IPS-15b (cell line): ENCODE measurements around the gene POGZ.
A peak's percentile ranks its signal among the peaks of the same experiment; 100 is the strongest.
"Not testable (repeated sequence)": the region's sequence is repeated elsewhere in the genome, so short reads cannot be mapped to it uniquely, and the experiment has no call there.

Source experiments
- H3K27me3 ChIP-seq: one replicate; pipeline ENCODE4 v1.6.1; 2013; ENCODE audit warnings: low read length; ENCODE audit not compliant: control insufficient read depth, insufficient read depth
- H3K36me3 ChIP-seq: one replicate; pipeline ENCODE4 v1.6.1; 2013; ENCODE audit warnings: low read length; ENCODE audit not compliant: control insufficient read depth, insufficient read depth
- H3K4me1 ChIP-seq: one replicate; pipeline ENCODE4 v1.6.1; 2013; ENCODE audit warnings: mild to moderate bottlenecking, low read length; ENCODE audit not compliant: control insufficient read depth, insufficient read depth
- H3K4me3 ChIP-seq: one replicate; pipeline ENCODE4 v1.5.1; 2013; ENCODE audit warnings: low read depth, low read length
- H3K9ac ChIP-seq: one replicate; pipeline ENCODE4 v1.6.1; 2013; ENCODE audit warnings: low read depth, mild to moderate bottlenecking, low read length
- H3K9me3 ChIP-seq: one replicate; pipeline ENCODE4 v1.6.1; 2013; ENCODE audit warnings: mild to moderate bottlenecking, low read length; ENCODE audit not compliant: control insufficient read depth, insufficient read depth

The POGZ gene

GRCh38 chr1:151390221-151391078, 68.8 kb downstream of the POGZ start:
- H3K27me3 ChIP-seq: not testable (repeated sequence)

GRCh38 chr1:151386002-151386401, 73.3 kb downstream of the POGZ start:
- H3K4me1 ChIP-seq: no peaks in the 10 kb centered on the region
- H3K27me3 ChIP-seq: peaks cover 8% of the 10 kb centered on the region
- H3K36me3 ChIP-seq: no peaks in the 10 kb centered on the region
- no peak overlapping the region for H3K4me3 ChIP-seq
- H3K9me3 ChIP-seq: no peaks in the 10 kb centered on the region
- no peak overlapping the region for H3K9ac ChIP-seq

More at GRCh38 chr1:151390221-151391078, 68.8 kb downstream of the POGZ start:
- not testable (repeated sequence) for H3K4me1 ChIP-seq, H3K36me3 ChIP-seq, H3K4me3 ChIP-seq, H3K9ac ChIP-seq, H3K9me3 ChIP-seq

- no peaks in the 10 kb centered on the region for H3K4me1 ChIP-seq
- no peaks in the 10 kb centered on the region for H3K9me3 ChIP-seq
- H3K27me3 ChIP-seq: peaks cover 8% of the 10 kb centered on the region
- H3K36me3 ChIP-seq: no peaks in the 10 kb centered on the region
- no peak overlapping the region for H3K4me3 ChIP-seq
- H3K9ac ChIP-seq: no peak overlapping the region
These were observed 74.7 kb downstream of the POGZ start for GRCh38 chr1:151384584-151384983.

GRCh38 chr1:151377150-151377884, 82.0 kb downstream of the POGZ start:
- Histone ChIP-seq H3K9me3 (no peaks in the 10 kb centered on the region), H3K36me3 (no peaks in the 10 kb centered on the region), H3K27me3 (no peaks in the 10 kb centered on the region)

GRCh38 chr1:151373196-151373595, 86.1 kb downstream of the POGZ start:
- Histone ChIP-seq H3K36me3 (no peaks in the 10 kb centered on the region), H3K27me3 (no peaks in the 10 kb centered on the region), H3K9me3 (no peaks in the 10 kb centered on the region), H3K9ac (no peak overlapping the region), H3K4me1 (peaks cover 2% of the 10 kb centered on the region), H3K4me3 (no peak overlapping the region)

More at GRCh38 chr1:151377150-151377884, 82.0 kb downstream of the POGZ start:
- Histone ChIP-seq H3K4me1 (peaks cover 2% of the 10 kb centered on the region), H3K4me3 (no peak overlapping the region), H3K9ac (no peak overlapping the region)

GRCh38 chr1:151372058-151372934, 87.0 kb downstream of the POGZ start, which contains the start of gene SELENBP1:
TSS of gene SELENBP1 (minus strand) at chr1:151372705. CDS start at chr1:151372641, 64 bp downstream.
- peaks cover 2% of the 10 kb centered on the region for H3K4me1 ChIP-seq
- peak within 1 kb of the TSS; percentile 65 for H3K9ac ChIP-seq
- H3K36me3 ChIP-seq: peaks cover 3% of the 10 kb centered on the region
- no peaks in the 10 kb centered on the region for H3K27me3 ChIP-seq
- H3K4me3 ChIP-seq: peak within 1 kb of the TSS; percentile 56
- H3K9me3 ChIP-seq: no peaks in the 10 kb centered on the region

- Histone ChIP-seq H3K9ac (no peak overlapping the region), H3K27me3 (no peaks in the 10 kb centered on the region), H3K4me3 (peak overlapping the region; percentile 56), H3K36me3 (peaks cover 3% of the 10 kb centered on the region), H3K4me1 (peaks cover 2% of the 10 kb centered on the region), H3K9me3 (no peaks in the 10 kb centered on the region)
These were observed 87.8 kb downstream of the POGZ start for GRCh38 chr1:151371370-151372057.

GRCh38 chr1:151370211-151370911, 88.9 kb downstream of the POGZ start:
- no peak overlapping the region for H3K9ac ChIP-seq
- H3K9me3 ChIP-seq: no peaks in the 10 kb centered on the region
- peaks cover 2% of the 10 kb centered on the region for H3K4me1 ChIP-seq
- H3K36me3 ChIP-seq: peaks cover 3% of the 10 kb centered on the region
- H3K4me3 ChIP-seq: no peak overlapping the region
- H3K27me3 ChIP-seq: no peaks in the 10 kb centered on the region

GRCh38 chr1:151369621-151370048, 89.7 kb downstream of the POGZ start:
- H3K27me3 ChIP-seq: no peaks in the 10 kb centered on the region
- H3K9me3 ChIP-seq: no peaks in the 10 kb centered on the region
- H3K4me3 ChIP-seq: no peak overlapping the region
- H3K4me1 ChIP-seq: peaks cover 2% of the 10 kb centered on the region
- H3K9ac ChIP-seq: no peak overlapping the region
- H3K36me3 ChIP-seq: peaks cover 3% of the 10 kb centered on the region

GRCh38 chr1:151369302-151369610, 90.0 kb downstream of the POGZ start:
- Histone ChIP-seq H3K4me3 (no peak overlapping the region), H3K36me3 (peaks cover 5% of the 10 kb centered on the region), H3K27me3 (no peaks in the 10 kb centered on the region), H3K9ac (no peak overlapping the region), H3K9me3 (no peaks in the 10 kb centered on the region), H3K4me1 (peaks cover 2% of the 10 kb centered on the region)
